Right renal pelvis (tissue), 4 donors: ENCODE results near the gene LRRC4C. TPM values are rescaled to one million over a fixed set of nuclear protein-coding genes. Genes with fewer than 3 reads are reported as not detected.

Experiments used
- DNase-seq, 4 donors: peaks; one replicate each; pipeline ENCODE4 v3.0.0-alpha.2; 2013; ENCODE audit warnings: low read depth in 4 of 4, low spot score in 3 of 4, missing footprints in 1 of 4
- polyA plus RNA-seq, 4 donors: library from polyadenylated mRNA; unstranded; fragments of 120-200 nt; gene quantifications; one replicate each; pipeline ENCODE4 v1.2.1, GENCODE V29; 2013; ENCODE audit not compliant: insufficient read length in 4 of 4

The LRRC4C gene
- polyA plus RNA-seq, 4 donors = 11.0 to 16.5 (median 14.2) TPM

DNA sequence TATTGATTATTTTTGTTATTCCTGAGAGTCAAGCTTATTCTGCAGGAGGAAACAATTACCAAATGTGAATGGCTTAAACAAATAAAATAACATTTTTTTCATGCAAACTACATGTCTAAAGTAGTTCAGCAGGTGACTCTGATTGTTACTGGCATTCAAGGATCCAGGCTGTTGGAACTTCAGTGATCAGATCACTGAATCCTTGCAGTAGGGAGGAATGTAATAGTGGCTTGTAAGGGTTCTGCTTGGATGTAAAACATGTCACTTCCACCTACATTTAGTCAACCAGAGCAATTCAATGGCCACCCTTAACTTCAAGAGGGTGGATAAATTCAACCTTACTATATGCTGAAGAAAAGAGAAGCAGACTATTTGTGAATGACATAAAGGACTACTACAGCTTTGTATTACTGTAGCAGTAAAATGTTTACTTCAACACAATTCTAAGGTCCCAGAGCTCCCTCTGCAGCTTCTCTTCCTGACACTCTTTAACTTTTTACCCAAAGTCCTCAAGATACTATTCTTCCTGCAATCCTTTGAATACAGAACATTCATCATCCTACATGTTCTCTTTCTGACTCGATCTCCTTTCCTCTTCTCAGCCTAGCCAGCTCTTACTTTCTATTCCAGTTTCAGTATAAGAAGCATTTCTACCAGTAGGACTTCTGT, 284.0 kb downstream of the LRRC4C start:
- no peak for DNase-seq

DNA sequence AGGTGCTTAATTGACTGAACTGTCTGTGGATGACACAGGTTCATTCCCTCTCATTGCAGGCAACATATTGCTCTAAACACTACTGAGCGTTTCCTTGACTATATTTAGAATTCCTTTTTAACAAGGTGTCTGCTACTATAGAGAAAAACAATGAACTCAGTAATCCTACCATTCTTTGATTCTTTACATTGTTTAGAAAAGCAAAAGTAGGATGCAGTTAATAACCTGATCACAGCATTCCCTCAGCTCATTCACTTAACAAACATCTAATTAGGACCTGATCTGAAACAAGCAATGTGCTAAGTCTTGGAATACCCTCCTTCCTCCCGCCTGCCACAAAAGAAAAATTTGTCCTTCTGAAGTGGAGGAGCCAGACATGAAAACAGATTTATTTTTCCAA, 313.1 kb downstream of the LRRC4C start:
- no peak for DNase-seq

DNA sequence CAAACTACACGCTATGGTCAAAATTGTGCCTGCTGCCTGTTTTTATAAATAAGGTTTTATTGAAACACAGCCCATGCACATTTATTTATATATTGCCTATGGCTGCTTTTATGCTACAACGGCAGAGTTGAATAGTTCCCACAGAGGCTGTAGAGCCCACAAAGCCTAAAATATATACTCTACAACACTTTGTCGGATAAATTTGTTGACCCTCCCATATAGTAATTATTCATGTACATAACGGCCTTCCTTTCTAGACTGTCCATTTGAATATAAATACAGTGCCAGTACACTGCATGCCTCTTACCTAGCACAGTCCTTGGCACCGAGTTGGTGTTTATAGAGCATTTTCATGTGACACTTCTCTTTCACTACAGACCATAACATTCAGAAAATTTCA, 314.0 kb downstream of the LRRC4C start:
- no peak for DNase-seq

DNA sequence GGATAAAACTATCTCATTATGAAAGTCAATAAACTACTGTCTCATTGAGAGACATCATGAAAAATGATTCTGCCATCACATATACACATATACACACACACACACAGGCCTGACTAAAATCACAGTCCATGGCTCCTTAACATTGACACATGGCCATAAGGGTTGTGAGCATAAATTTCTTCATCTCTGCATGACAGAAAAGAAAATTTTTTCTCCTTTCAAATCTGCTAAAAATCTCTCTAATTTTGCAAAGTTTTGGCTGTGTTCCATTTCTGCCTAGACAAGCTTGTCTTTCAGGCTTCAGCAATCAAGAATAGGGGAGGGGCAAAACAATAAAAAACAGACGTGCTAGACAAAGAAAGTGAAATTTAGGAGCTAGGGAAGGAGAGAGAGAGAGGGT, 324.5 kb downstream of the LRRC4C start:
- no peak for DNase-seq

DNA sequence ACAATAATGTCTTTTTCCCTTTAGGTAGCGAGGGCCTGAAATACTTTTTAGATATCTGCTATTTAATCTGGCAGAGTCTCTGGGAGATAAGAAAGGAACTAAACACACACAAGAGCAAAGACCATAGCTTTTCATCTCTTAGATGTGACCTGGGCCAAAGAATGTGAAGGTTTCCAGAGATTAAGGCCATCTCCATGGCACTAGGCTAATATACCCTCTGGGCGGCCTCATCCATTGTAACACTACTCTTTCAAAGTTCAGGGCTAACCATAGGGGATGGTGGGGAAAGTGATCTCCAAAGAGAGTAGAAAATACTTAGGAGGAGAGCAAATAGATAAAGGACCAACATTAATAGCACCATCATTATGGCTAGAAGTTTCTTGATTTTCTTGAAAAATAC, 326.4 kb downstream of the LRRC4C start:
- DNase-seq = no peak

DNA sequence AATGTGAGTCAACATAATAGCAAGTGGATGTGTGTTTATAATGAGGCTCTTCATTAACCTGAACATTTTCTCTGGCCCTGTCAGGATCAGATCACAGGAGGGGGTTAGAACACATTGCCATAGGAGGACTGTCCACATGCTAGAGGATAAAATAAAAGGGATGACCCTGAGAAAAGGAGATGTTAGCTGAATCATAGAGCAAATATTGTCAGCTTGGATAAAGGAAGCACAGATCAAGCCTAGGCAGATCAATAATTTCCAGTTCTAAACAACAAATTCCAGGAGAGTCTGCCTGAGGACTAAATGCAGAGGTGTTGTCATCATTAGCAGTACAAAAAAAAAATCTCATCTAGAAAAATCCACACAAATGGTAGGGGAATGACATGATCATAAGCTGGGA, 337.9 kb downstream of the LRRC4C start:
- no peak for DNase-seq

DNA sequence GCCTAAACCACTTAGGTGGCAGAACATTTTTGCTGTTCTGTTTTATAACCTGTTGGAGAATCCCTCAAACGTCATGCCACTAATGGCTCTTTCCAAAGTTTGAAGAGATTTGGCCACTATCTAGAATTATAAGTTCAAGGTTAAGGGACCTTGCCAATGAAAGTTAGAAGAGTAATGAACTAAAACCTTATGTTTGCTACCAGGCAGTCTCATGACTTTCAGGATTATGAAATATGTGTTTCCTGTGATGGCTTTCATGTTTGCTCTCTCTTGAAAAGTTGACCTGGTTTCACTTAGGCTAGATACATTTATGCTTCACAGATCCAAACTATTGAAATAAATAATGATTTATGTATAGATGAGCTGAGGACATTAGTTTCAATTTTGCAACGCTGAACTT, 340.0 kb downstream of the LRRC4C start:
- DNase-seq = no peak

DNA sequence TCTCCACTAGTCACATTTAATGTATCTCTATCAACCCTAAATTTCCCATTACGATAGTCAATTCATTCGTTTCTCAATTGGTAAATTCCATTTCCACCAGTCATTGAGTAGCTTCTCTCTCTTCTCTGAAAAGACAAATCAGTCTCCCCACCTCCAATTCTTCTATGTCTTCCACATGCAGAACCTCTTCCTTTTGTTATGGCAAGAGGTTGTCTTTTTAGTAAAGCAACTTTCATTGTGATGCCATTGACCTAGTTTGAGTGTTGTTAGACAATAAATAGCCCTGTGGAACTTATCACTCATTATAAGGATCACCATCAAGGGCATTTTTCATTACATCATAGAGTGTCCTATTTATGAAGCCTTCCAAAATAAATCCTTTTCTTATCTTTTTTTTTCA, 340.9 kb downstream of the LRRC4C start:
- no peak for DNase-seq

DNA sequence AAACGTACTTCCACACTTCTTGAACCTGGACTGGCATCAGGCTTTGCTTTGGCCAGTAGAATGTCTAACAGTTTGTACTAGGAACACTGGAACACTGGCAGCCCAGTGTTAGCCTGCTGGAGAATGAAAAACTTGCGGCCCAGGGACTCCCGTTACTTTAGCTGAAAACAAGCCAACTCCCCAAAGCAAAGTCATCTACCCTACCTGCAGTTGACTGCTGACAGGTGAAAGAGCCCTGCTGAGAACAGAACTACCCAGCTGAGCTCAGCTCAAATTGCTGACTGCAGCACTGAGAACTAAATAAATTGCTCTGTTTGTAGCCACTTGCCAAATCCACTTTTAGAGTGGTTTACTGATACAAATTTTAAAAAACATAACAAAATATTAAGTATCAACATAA, 342.5 kb downstream of the LRRC4C start:
- DNase-seq = no peak

DNA sequence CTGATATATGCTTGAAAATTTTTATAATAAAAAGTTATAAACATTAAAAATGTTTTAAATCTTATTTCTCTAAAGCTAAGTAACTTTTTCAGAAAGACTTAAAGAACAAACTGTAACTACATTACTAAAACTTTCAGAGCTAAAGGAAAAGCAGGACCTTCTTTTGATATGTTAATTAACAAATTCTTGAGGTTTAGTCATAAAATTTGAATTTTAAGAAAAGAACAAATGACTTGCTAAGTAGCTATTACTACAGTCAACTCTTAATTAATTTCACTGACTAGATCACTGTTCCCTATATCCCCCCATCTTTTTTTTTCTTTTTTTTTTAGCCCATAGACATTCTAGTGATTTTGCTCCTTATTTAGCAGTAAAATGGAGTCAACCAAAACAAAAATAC, 344.4 kb downstream of the LRRC4C start:
- no peak for DNase-seq

DNA sequence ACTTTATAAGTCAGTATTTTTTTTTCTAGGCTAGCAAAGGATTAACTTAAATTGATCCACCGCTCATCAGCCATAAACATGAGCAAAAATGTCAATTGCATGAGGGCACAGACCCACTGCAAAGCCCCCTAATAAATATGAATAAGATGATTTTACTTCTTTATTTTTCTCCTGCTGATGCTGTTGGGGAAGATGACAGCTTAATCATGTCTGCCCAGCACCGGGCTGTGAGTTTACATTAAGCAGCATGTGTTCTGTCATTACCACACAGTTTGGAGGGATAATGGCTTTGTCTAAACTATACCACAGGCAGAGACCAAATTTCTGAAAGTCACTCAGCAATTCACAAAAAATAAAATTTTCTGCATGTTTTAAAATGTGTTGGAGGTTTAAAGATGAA, 346.3 kb downstream of the LRRC4C start:
- no peak for DNase-seq

DNA sequence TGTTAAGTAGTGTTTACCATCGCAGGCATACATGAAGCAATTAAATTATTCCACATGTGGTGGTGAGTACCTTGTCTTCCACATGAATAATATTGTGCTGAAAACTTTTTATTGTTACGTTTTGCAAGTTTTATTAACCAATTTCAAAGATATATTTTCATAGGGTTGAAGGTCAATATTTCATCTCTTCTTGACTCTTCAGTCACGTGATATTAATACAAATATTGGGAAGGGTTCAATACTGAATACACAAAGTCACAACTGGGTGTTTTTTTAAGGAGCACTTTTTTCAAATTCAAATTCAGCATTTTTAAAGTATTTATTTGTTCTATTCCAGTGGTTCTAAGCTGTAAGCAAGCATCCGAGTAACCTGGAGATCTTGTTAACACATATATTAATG, 348.9 kb downstream of the LRRC4C start:
- no peak for DNase-seq

DNA sequence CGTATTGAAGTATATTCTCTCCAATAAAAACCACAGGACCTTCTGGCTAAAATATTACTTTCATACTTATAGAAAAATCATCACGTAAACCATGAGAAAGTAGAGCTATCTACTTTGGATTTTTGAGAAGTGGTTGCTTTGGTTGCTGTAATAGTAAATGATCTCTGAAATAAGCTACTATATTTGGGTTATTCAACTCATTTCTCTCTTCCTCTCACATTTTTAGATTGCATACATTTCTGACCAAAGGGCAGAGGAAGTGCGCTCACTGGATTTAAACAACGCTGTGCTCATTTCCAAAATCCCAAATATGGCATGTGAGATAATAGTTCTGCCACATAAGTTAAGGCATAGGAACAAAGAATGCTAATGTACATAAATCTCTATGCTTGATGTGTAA, 357.0 kb downstream of the LRRC4C start:
- no peak for DNase-seq

DNA sequence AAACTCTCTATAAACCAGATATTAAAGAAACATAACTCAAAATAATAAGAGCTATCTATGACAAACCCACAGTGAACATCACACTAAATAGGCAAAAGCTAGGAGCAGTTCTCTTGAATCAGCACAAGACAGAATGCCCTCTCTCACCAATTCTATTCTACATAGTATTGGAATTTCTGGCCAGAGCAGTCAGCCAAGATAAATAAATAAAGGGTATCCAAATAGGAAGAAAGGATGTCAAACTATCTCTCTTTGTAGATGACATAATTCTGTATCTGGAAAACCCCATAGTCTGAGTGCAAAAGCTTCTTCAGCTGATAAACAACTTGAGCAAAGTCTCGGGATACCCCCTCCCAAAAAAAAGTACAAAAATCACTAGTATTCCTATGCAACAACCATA, 359.8 kb downstream of the LRRC4C start:
- no peak for DNase-seq

DNA sequence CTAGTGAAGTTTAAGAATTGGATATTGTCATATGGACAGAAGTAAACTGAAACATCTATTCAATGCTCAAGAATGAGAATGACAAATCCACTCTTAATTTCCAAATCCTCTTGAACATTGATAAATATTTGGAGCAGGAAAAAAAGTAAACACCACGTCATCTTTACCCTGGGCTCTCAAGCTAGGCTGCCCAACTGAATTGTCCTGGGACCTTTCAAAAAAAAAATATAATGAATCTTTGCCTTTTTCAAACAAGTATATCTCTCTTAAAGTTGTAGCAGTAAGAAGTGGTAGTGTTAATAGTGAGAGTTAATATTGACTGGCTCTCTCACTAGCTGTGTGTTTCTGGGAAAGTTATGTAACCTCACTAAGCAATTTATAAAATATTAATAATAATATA, 374.3 kb downstream of the LRRC4C start:
- DNase-seq = no peak

DNA sequence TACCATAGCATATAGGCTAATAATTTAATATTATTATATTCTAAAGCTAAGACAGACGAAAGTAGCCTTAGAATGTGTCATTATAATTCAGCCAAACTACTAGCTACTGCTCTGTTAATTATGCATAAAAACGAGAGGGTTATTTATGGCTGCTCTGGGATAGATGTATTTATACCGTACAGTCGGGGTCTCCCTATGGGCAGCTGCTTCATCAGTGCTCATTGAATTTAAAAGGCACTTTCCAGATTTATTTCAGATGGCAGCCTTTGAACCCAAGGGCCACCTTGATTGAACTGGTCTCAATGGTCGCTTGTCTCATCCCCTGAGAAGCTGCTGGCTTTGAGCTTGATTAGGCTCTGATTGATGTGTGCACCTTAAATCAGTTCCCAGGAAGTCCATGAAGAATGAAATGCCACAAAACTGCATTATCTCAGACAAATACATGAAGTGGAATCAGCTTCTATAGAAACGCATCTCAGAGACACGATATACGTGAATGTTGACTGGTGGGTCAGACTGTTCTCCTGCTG, 377.6 kb downstream of the LRRC4C start:
- no peak for DNase-seq

DNA sequence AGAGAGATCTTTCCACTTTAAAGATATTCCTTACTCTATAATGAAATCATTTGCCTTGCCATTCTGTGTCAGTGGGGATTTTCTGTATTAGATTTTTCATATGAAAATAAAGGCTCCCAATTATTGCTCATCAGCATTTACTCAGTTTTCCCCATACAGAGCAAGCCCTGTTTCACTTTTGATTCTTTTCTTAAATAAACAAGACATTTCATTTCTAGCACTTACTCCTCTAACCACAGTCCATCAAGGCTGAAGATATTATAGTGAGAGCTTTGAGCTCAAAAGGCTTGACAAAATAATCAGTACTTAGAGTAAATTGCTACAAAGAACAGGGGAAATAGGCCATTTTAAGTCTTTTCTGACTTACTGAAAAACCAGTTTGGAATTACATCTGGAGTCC, 385.1 kb downstream of the LRRC4C start:
- no peak for DNase-seq

DNA sequence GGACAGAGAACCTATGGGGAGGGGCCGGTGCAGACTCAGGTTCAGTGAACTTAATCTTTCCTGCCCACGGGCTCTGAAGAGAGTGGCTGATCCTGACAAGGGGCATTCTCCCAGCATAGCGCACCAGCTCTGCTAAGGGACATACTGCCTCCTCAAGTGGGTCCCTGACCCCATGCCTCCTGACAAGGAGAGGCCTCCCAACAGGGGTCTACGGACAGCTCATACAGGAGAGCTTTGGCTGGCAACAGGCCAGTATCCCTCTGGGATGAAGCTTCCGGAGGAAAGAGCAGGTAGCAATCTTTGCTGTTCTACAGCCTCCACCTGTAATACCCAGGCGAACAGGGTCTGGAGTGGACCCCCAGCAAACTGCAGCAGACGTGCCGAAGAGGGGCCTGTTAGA, 394.0 kb downstream of the LRRC4C start:
- no peak for DNase-seq

DNA sequence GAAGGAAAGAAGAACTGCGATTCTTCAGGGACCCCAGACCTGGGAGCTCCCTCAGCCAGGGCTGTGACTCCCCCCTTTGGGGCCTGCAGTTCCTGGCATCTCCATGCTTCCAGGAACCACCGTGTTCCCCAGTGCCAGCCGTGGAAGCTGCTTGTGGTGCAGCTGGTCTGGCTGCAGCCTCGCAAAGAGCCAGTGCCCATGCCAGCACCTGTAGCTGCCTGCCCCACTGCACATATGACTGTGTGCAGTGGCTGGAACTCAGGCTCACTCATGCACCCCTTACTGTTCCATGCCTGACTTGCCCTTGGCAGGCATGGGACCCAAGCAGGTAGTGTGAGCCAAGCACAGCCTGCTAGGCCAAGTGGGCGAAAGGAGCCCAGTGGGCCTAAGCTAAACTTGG, 401.3 kb downstream of the LRRC4C start:
- no peak for DNase-seq

DNA sequence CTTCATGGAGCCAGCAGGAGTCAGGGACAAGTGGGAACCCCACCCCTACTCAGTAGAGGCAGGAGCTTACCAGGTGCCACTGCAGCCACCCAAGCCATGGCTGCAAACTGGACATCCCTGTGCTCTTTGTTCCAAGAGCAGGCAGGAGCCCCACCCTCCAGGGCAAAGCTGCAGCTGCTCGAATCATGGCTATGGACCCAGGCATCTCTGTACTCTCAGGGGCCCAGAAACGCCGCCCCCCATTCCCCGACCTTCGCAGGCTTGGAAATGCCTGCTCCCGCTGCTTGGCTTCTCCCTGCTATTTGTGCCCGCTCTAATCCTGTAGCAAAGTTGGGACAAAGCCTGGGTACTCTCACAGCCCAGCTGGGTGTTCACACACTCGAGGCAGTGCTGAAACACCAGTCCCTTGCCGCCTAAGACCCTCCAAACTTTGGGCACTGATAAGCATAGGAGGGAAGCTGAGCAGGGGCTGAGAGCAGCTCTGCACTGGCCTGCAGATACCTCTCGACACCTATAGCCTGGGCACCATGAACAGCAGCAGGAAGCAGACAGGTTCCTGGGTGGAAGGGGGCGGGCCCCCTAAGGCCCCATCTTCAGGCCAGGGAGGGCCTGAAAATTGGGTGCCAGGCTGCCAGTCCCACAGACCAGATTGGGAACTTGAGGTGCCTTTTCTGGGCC, 402.4 kb downstream of the LRRC4C start:
- no peak for DNase-seq

DNA sequence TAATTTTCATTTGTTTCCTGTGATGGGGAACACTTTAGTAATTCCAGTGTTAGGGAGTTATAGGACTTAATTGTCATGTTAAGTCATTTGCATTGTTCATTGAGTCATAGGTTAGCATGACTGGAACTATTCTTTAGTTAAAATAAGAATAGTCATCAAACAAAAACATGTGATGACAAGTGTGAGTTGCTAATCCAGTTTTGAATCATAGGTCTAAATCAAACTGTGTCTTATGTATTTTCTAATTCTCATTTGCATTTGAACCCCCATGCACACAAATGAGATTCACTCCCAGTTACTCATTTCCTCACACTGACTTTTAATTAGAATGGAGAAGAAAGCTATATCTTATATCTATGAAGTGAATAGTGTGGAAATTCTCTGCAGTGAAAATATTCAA, 405.6 kb downstream of the LRRC4C start:
- no peak for DNase-seq

DNA sequence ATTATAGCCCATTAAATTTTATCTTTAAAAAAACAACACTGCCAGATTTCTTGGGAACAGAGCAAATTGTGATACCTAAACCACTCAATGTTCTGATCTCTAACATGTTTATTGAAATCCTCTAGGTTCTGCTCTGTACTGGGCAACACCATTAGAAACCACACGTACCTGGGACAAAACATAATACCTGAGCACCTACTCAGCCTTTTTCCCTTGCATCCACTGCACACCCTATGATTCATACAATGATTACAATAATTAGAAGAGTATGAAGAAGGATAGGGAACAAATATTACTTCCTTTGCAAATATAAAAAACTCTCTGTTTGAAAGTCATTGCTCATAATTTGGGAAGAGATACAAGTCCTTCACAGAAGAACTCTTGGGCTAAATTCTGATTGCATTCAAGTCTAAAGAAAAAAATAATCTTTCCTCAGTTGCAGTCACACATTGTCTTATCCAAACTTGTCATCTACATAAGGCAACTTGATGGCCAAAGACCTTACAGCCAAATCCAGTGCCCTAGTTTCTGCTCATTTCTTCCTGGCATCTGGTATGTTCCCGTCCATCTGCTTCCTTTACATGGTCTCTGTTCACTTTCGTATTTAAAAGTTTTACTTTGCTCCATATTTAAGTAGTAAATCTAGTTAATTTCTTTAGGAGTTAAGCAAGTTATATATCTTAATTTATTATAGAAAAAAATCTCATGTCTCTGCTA, 407.4 kb downstream of the LRRC4C start:
- DNase-seq = no peak
